GM12801 (cell line): Measurements from ENCODE around the gene HCN3.

Experiments
- TF ChIP-seq, protein P1 (sequence below): IDR thresholded peaks from one replicate; pipeline ENCODE4 v1.5.1; 2011; ENCODE audit warnings: control low read depth; ENCODE audit not compliant: insufficient read length; ENCODE audit errors: extremely low read depth

The HCN3 gene

DNA sequence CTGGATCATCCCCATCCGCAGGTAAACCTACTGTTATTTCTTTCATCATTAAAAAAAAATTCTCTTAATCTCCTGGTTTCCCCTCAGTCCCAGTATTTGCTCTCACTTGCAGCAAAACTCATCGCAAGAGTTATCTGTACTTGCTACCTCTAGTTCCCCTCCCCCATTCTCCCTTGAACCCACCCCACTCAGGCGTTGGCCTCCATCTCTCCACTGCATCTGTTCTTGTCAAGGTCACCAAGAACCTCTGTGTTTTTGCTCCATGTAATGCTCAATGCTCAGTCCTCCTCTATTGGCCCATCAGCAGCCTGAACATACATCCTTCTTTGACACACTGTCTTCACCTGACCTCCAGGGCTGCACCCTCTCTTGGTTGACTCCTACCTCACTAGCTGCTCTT, 19.4 kb downstream of the HCN3 start:
- TF ChIP-seq, protein P1, sequence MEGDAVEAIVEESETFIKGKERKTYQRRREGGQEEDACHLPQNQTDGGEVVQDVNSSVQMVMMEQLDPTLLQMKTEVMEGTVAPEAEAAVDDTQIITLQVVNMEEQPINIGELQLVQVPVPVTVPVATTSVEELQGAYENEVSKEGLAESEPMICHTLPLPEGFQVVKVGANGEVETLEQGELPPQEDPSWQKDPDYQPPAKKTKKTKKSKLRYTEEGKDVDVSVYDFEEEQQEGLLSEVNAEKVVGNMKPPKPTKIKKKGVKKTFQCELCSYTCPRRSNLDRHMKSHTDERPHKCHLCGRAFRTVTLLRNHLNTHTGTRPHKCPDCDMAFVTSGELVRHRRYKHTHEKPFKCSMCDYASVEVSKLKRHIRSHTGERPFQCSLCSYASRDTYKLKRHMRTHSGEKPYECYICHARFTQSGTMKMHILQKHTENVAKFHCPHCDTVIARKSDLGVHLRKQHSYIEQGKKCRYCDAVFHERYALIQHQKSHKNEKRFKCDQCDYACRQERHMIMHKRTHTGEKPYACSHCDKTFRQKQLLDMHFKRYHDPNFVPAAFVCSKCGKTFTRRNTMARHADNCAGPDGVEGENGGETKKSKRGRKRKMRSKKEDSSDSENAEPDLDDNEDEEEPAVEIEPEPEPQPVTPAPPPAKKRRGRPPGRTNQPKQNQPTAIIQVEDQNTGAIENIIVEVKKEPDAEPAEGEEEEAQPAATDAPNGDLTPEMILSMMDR, result no peak

DNA sequence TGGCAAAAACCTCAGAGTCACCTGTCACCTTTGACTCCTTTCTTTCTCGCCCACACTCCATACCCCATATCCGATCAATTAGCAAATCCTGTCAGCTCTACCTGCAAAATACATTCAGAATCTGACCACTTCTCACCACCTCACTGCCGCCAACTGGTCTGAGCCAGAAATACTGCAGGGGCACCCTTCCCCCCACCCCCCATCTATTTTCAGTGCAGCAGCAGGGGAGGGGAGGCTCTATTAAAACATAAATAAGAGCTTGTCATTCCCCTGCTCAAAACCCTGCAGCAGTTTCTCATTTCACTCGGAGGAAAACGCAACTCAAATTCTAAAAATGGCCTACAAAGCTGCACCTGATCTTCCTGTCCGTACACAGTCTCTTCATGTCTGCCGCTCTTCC, 20.1 kb downstream of the HCN3 start:
- TF ChIP-seq, protein P1, result no peak

DNA sequence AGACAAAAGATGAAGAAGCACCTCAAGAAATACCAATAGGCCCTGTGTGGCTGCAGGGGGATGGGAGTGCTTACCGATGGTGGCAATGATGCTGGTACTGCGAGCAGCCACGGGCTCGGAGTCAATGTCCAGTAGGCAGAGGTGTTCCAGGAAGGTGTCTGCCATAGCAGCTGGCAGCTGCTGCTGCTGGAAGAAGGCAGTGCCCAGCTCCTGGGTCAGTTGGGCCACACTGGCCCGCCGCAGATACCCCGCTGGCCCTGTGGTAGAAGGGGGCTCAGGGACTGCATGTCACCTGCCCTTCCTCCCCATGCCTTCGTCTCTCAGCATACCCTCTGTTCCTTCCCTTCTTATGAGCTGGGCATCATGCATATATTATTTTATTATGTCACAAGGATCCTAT, 22.8 kb downstream of the HCN3 start:
- TF ChIP-seq, protein P1, result no peak

DNA sequence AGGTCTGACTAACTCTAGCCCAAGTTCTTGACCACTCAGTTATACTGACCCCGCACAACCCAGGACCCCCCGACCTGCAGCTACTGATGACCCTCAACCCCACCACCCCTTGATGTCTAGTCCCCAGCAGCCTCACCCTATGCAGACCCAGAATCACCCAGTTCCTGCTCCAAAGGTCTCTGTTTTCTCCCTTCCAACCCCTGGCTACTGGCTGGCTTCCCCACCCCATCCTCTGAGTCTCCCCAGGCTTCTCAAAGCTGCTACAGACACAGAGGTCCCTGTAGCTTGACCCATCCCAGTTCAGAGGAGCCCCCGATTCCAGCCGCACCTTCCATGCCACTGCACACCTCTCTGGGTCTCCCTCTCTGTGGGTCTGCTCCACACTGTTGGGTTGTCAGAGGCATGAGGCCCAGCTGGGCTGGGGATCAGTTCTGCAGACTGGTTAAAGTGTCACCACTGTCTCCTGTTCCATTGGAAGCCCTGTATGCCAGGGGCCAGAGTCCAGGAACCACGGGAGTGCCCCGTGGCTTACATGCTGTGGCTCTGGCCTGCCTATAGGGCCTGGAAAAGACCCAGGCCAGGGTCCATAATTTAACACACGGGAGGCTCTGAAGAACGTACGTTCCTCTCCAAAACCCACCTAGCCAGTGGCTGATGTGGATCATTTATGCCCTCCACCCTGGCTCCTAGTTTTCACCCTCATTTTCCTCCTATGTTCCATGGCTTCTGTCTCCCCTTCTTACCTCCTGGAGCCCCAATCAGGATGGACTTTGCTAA, 23.5 kb downstream of the HCN3 start:
- TF ChIP-seq, protein P1, result no peak

DNA sequence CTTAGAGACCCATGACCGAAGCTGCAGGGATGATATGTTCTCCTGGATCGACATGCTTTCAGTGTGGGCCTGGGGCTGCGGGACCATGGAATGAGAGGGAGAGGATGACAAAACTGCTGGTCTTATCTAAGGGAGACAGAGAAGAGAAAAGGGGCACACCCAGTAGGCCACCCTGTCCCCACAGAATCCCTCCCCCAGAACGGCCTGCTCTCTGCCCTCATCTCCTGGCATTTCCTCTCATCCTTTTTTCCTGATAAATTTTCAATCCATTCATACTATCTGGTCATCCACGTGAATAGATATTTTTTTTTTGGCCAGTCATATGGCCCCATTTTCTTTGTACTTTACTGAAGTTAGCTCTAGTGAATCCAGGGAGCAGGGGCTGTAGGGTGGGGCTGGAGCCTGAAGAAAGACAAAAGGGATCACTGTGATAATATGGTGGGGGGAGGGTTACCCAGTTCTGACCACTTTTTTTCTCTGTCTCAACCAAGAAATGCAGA, 24.1 kb downstream of the HCN3 start, which contains the start of gene PKLR:
PKLR (minus strand) TSS at position 97 of the 500 bp plus-strand sequence; CDS start at position 54, 43 bp downstream.
- TF ChIP-seq, protein P1, result no peak

DNA sequence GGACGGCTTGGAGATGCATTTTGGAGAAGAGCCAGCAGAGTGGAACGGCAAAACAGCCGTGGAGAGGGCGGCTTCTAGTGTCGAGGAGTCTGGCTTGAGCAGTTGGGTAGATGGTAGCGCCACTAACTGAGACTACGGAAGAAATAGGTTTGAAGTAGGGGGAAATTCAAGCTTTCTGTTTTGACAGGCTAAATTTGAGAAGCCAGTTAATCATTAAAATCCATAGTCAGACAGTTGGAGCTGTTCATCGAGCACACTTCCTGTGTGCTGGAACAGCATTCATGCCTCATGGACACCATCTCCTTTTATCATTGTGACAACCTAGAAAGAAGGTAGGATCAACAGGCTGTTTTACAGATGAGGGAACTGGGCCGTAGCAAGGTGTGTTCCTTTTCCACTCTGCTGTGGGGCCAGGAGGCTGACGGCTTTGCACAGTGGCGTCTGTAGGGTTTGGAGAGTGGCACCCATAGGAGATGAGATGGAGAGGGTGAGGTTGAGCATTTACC, 27.3 kb downstream of the HCN3 start:
- TF ChIP-seq, protein P1, result no peak

DNA sequence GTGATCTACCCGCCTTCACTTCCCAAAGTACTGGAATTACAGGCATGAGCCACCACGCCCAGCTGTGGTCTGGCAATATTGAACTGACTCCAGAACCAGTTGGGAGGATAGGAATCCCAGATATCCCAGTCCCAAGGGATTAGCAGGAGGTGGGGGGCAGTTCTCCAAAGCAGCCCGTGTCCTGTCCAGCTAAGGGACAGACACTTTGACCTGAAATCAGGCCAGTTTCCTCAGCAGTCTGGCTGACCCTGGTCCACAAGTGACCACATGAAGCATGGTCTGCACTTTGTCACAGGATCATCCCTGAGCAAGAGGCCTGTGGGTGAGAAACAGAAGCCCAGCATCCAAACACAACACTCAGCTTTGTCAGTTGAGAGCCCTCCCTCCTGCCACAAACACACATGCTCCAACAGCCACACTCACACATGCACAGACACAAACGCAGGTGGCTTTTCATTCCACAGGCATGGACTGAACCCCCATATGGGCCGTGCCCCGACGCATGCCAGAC, 28.7 kb downstream of the HCN3 start:
- TF ChIP-seq, protein P1, result no peak
